NCI-H1105 treated with DMSO at 0.1 percent for 48 hours (cell line): ENCODE data around the gene SGCE.

ENCODE experiments used
- DNase-seq: peaks from one replicate; lab custom pipeline; 2025; lab: John Stamatoyannopoulos, UW

SGCE gene

DNA sequence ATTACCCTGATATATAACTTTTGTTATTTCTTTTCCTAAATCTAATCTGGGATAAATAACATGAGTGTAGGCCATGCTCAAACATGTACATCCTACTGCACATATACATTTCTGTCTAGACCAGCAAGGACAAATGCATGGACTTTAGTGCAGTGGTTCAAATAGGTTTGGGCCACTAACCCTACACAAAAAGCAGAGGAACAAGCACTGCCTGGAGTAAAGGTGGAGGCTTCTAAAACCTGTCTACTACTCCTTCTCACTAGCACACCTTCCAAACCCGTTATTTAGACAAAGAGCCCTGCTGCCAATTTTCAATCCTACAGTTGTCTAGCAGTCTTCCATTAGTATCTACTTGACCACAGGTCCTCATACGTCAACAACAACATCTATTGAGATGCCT, 34.8 kb downstream of the SGCE start:
- DNase-seq = no peak

DNA sequence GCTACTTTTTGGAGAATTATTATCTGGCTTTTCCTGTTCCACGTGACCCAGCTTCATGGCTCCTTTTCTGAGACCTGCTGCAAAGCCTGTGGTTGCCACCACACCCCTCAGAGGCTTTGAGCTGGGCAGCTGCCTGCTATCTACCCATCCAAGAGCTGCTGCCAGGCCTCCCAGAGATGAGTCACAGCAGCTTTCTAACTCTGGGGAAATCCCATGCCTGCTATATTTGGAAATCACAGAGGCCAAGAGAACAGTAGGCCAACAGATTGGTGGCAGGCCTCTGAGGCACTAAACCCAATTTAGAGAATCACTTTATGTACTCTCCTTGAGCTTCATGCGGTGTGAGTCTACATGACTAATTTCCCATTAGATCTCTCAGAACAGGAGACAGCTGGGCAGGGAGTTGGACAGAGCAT, 35.2 kb downstream of the SGCE start:
- DNase-seq = no peak

DNA sequence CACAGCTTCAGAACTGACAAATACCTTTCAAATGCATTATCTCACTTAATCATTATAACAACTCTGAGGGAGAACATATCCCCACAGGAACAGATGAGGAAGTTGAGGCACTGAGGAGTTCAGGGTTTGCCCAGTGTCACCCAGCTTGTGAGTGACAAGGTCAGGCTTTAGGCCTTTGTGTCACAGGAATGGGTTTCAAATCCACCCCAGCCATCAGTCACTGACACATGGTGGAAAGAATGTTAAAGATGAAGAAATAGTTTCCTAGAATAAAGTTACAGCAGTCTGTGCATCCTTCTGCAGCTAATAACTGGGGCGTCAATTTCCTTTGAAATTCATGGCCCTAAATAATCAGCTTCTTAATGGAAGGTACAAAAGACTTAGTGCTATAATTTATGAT, 37.8 kb downstream of the SGCE start:
- no peak for DNase-seq

DNA sequence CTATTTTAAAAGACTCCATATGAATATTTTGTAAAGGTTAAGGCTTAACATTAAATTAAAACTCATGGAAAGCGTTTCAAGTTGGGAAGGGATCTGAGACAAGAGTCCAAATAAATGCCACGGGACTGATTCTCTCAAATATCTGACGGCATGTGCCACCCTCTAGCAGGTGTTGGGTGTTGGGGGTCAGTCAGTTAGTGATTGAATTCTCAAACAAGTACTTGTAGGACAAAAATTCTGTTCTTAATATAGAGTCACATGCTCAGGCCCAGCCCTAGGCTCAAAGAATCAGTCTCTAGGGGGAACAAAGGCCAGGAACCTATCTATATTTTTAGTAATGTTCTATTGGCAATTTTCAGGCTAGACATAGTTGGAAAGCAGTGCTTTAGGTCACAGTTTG, 39.1 kb downstream of the SGCE start:
- DNase-seq = no peak

DNA sequence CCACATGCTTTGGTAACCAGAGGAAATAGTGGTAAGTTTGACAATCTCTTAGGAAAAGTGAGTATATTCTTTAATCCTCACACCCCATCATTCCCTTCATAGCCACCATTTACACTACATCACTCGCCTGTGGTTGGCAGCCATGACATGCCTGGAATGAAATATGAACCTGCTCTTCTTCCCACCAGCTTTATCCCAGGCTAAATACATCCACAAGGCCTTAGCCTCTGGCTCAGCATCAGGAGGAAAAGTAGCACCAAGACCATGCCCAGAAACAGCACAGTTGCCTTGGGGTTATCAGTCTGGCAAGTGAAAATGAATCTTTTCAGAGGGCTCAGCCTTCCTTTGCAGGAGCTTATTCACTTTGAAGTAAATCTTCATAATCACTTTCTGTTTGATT, 40.3 kb downstream of the SGCE start:
- DNase-seq = no peak

DNA sequence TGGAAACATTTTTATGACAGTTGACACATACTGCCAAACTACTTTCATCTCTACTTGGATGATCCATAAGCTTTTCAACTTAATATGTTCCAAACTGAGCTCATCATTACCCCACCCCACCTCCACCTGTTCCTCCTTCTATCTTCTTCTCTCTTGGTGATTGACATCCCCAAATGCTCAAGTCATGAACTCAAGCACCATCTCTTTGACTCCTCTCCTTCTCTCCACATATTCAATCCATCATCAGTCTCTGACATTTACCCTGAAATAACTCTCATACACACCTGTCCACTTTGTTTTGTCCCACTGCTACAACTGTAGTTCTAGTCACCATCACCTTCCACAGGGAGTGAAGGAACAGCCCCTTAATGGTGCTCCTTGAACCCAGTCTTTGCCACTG, 43.3 kb downstream of the SGCE start:
- no peak for DNase-seq

DNA sequence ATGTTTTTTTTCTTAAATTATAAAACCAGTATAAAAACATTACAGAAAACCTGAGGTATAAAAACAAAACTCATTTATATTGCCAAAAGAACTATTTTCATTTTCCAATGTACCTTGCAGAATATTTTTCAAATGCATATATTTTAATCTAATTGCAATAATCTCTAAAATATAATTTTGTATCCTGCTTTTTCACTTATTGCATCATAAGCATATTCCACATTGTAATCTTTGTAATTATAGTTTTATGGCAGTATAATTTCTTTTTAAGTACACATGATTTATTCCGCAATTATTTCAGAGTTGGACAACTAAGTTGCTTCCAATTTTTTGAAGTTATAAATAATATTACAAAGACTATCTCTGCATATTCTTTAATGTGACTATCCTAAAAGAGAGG, 43.7 kb downstream of the SGCE start:
- DNase-seq = no peak

DNA sequence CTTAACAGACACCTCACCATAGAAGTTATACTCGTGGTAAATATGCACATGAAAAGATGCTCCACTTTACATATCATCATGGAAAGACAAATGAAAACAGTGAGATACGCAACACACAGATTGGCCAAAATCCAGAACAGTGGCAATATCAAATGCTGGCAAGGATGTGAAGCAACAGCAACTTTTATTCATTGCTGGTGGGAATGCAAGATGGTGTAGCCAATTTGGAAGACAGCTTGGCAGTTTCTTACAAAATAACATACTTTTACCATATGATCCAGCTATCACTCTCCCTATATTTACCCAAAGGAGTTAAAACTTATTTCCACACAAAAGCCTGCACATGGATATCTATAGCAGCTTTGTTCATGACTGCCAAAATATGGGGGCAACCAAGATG, 46.4 kb downstream of the SGCE start:
- DNase-seq = no peak

DNA sequence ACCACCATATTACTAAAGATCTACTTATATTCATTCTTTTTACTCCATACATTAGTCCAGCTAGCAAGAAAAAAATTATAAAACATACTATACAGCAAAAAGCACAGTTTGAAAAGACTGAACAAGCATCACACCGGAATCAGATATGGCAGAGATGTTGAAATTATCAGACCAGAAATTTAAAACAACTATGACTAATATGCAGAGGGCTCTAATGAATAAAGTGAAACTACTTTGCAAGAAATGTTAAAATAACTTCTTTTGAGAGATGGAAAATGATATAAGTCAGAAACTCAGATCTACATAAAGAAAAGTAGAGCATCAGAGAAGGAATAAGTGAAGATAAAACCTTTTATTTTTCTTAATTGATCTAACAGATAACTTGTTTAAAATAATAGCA, 50.9 kb downstream of the SGCE start:
- no peak for DNase-seq

DNA sequence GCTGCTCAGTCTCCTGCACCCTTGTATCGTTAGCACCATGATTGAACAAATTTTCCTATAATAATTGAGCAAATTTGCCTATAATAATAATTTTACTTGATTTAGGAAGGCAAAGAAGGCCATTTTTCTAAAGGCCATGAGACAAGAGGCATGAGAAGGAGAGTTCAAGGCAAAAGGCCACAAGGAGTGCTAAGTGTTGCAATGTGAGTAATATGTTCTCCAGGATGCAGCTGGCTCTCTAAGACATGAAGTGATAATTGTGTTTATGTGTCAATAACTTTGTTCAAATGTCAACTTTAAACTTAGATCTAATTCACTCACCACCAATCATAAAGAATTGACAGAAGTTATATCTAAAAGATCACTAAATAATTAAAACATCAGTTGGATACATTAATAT, 53.8 kb downstream of the SGCE start:
- DNase-seq = no peak

DNA sequence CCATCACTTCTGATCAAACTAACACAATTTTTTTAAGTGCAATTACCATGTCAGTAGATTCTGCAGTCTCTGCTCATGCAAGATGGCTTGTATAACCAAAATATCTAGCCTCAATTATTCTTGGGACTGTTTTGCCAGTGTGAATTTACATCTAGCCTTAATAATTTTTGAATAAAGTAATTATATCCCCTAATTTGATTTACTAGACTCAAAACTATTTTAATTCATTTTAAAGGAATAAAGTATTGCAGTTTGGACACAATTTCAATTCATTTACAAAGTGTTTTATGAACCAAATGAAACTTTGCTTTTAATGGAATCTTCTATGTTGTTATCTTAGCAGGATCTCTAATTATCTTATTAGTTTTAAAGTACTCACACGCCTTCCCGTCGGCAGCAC, 55.7 kb downstream of the SGCE start:
- no peak for DNase-seq

DNA sequence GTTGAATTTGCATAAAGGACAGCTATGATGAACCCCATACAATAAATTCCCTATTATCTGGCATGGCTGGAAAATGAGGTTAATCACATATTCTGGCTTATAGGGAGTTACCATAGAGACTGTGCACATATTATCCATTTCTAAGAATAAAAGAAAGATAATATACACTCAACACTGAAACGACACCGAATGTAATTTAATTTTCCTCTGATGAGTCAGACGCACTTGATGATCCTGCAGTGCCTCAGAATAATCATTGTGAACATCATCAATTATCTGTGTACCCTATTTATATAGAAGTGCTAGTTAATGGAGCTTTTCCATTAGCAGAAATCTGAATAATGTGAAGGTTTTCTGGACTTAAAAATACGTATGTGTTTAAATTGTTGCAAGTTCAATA, 60.2 kb downstream of the SGCE start:
- no peak for DNase-seq

DNA sequence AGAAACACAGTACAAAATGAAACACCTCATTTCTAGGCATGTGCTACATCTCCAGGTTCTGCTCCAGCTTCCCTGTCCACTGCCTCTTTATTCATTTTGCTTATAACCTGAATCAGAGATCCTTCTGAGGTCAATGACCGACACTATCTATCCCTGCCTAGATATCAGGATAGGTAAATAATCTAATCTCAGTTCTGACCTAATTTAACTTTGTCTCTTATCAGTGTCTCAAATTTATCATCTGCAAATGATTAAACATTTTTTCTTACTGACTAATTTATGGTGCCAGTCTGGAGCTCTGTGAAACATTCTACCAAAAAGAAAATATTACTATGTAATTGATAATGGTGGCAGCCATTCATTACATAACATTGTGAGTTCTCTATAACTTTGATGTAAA, 61.1 kb downstream of the SGCE start:
- no peak for DNase-seq

DNA sequence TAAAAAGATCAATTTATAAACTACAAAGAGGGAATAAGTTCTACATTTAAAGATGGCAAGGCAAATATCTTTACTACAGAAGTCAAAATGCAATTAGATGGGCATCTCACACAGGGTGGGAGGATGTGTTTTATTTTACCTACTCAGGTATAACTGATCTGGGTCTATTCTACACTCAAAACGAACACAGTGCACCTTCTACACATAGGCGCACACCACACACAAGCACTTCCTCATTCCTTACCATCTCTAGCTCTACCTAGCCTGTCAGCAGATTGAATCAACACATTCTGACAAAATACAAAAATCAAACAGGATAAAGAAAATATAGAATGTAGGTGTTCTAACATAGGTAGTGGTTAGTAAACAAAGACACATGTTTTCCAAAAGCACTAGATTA, 64.8 kb downstream of the SGCE start:
- no peak for DNase-seq

DNA sequence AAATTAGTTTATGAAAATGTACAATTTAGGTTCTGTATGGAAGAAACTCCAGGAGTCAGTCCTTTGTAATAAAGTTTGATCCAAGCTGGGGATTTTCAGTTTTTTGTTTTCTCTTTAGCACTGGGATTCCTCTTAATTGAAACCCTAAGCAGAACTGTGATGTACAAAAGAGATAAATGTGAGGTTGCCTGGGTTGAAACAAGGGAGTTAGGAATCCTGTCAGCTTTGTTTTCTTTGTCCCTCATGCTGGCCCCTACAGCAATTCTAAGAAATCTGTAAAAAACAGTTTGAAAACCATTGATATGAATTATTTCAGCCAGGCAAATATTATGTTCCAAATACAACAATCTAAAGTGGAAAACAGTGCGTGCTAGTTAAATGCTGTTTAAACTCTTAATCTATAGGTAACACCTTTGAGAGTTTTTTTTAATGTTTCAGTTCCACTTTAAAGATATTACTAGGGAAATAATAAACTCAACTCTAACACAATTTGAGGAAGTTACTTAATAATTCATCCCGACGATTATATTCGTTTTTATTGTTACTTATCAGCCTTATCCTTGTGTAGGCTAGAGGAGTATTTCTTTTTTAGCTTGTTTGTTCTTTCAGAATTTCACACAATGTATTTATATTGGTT, 65.3 kb downstream of the SGCE start:
- no peak for DNase-seq

DNA sequence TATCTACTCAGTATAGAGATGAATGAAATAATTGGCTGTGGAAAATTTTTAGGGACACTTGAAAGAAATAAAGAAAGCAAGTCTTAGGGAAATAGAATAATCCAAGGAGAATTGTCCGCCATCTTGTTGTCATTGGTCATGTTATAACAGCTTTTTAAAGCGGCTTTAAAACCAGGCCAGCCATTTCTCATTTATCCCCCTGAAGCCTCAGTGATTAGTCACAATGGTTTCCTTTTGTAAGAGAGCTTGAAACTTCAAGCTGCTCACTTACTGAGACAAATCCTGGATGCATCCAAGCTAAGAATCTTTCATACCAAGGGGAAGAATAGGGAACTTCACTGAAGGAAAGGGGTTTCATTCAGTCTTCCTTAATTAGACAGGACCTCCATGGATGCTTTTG, 67.9 kb downstream of the SGCE start:
- no peak for DNase-seq

DNA sequence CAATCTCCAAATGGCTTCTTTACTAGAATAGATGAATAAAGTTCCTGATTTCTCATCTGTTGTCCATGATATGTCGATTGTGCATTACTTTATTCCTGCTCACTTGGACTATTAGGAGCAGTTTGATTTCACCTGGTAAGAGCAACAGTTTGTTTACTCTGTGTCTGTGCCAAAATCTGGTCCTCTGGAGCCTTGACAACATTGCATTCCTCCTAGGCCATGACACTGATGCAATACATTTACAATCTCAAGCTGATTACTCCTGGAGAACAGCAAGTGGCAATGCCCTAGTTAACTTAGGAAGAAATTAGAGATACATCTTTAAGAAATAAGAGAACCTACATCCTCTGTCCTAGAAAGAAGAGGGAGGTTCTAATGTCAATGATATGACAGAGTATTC, 71.8 kb downstream of the SGCE start:
- DNase-seq = peak; percentile 62

DNA sequence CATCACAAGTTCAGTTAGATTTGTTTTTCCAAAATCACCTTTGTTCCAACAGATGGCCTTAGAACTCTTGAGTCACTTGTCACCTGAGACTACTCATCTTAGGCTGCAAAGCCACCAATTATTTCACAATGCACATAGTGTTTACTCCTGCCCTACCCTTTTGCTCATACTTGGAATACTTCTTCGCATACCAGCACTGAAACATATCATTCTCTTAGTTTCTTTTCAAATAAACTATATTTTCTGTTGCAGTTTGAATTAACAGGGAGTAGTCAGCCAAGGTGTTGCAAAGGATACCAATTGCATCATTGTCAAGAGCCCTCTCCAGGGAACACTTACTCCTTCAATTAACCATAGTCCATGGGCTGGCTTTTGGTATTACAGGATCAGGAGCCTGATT, 75.3 kb downstream of the SGCE start:
- DNase-seq = no peak

DNA sequence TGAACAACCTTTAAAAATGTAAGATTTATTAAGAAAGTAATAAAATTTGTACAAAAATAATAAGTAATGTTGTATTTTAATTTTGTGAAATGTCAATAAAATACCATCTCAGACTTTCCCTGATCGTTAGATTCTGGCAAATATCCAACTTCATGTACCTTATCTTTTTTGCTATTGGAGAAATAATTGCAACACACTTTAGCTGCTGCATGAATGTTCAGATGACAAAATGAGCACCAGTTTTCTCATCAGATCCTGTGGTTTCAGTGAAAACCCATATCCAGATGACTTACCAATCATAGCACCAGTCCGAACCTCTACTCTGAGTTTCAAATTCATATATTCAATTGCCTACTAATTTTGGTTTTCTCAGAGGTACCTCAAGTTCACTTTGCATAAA, 76.5 kb downstream of the SGCE start:
- DNase-seq = no peak

DNA sequence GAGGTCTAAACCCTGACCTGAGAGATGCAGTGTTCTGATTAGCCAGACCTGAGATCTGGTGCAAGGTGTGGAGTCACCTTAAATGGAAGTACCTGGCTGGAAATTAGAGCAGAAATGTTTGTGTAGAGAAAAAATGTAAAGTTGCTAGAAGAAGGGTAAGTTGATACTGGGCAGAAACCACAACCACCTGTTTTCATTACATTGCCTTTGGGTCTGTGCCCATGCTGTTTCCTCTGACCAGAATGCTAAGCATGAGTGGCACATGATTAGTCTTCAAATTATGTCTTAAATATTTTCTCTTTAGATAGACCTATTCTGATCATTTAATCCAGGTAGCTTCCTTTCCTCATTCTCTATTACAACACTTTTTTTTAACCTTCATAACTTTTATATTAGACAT, 77.3 kb downstream of the SGCE start:
- no peak for DNase-seq

DNA sequence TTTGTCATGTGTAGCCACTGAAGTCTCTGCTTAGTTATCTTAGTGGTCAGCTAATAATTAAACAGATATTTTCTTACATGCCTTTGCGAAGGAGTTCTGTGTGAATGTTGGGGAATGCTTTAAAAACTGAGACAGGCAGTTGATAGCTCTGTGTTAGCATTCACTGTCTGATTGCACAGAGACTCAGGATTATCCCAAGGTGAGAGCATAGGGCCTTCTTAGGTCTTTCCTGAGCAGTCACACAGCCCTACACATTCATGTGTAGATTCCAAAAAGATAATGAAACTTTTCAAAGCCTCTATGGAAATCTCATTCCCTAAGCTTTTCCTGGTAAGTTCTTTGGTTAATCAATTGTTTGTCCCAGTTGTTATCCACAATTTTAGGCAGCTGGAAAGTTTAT, 78.6 kb downstream of the SGCE start:
- no peak for DNase-seq

DNA sequence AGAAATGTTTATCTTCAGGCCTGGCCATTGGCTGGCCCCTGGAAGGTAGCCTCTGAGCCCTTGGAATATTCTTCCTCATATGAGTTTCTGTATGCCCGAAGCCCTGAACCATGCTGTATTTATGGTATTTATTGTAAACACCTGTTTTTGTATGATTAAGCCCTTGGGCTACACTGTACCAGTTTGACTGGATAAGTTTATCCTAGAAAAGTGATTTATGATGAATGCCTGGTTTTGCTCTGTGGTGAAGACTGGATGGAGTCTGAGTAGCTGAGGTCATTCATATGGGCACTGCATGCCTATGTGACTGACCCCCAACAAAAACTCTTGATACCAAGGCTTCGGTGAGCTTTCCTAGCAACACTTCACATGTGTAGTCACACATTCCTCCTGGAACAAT, 79.6 kb downstream of the SGCE start:
- no peak for DNase-seq

DNA sequence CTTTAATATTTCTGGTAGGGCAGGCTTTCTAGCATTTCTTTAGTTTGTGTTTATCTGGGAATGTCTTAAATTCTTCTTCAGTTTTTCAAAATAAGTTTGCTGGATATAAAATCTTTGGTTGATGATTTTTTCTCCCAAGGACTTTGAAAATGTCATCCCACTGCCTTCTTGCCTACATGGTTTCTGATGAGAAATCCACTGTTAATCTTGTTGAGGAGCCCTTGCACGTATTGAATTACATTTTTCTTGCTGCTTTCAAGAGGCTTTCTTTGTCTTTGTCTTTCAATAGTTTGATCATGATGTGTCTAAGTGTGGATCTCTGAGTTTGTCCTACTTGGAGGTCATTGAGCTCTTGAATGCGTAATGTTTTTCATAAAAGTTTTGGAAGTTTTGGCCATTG, 80.3 kb downstream of the SGCE start:
- no peak for DNase-seq

DNA sequence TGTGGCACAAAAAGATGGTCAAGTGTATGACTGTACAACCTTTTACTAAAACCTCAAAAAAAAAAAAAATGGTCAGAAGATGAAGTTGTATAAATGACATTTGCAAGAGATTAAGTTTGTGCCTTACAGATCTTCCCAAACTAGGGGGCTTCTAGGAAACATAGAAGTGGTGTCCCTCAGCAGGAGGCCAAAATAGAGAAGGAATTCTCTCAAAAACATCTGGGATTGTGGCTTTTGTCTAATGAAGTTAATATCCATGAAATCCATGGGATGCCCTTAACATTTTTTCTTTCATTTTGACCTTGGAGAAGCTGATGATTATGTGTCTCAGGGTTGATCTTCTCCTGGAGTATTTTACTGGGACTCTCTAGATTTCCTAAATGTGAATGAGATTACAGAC, 84.1 kb downstream of the SGCE start:
- no peak for DNase-seq

DNA sequence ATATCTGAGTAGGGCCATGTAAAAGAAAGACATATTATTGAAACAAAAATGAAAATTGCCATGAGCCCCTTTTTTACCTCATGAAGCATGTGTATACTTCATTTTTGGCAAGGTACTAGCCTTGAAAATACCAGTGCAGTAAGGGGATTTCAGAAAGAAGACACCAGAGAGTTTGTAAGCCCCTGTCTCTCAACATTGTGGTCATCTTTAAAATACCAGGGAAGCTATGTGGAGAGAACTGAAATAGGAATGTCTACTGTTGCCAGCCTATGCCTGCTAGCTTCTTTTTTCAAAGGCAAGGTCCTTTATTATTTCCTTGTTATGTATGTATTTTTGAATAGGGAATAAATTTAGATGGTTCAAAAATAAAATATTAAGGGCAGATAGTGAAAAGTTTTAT, 88.5 kb downstream of the SGCE start:
- DNase-seq = no peak
